HepG2 (cell line): Measurements from ENCODE around the gene BTBD19. TPM values are rescaled to one million over a fixed set of nuclear protein-coding genes. Genes with fewer than 3 reads are reported as not detected.

ENCODE experiments used
- ADNP ChIP-seq: sonication (generic); formaldehyde crosslinking; IDR thresholded peaks from 2 replicates; pipeline ENCODE4 v1.4.0; 2020; ENCODE audit warnings: missing genetic modification reagents
- CERS6 ChIP-seq: sonication (generic); formaldehyde crosslinking; IDR thresholded peaks from 2 replicates; pipeline ENCODE4 v1.5.0; 2020; ENCODE audit warnings: missing genetic modification reagents
- GTF2F1 ChIP-seq: fragments of 150-350 bp; IDR thresholded peaks from 2 replicates; pipeline ENCODE4 v1.6.1; 2014; ENCODE audit warnings: low read length
- HHEX ChIP-seq: IDR thresholded peaks from 2 replicates; pipeline ENCODE4 v1.6.1; 2016; ENCODE audit warnings: control low read depth
- HINFP ChIP-seq: sonication (generic); formaldehyde crosslinking; IDR thresholded peaks from 2 replicates; pipeline ENCODE4 v1.4.0; 2020; ENCODE audit warnings: low read depth, mild to moderate bottlenecking, missing genetic modification reagents
- HNF1A ChIP-seq, 2 experiments: sonication (generic) in 1 of 2; formaldehyde crosslinking in 1 of 2; IDR thresholded peaks; 2 replicates each; pipeline versions ENCODE4 v1.4.0 to v1.6.1; 2016 to 2020; ENCODE audit warnings: borderline replicate concordance in 1 of 2, low read depth in 1 of 2, mild to moderate bottlenecking in 1 of 2, missing genetic modification reagents in 1 of 2
- KDM1A ChIP-seq: IDR thresholded peaks from 2 replicates; pipeline ENCODE4 v1.6.1; 2016; ENCODE audit warnings: missing compliant biosample characterization
- MAX ChIP-seq: IDR thresholded peaks from 2 replicates; pipeline ENCODE4 v1.6.1; 2012; ENCODE audit warnings: inconsistent platforms
- POLR2AphosphoS5 ChIP-seq: IDR thresholded peaks from 2 replicates; pipeline ENCODE4 v1.6.1; 2012; ENCODE audit warnings: low read depth, low read length
- SOX13 ChIP-seq, 3 experiments: fragments of 450-650 bp in 1 of 3; sonication (generic) in 1 of 3; formaldehyde crosslinking in 1 of 3; IDR thresholded peaks in 2 of 3; conservative IDR thresholded peaks in 1 of 3; 2 replicates each; pipeline versions ENCODE4 v1.5.0 to v1.6.1; 2016 to 2020; ENCODE audit warnings: antibody characterized with exemption in 1 of 3, mild to moderate bottlenecking in 1 of 3, missing compliant biosample characterization in 1 of 3, missing genetic modification reagents in 1 of 3, moderate library complexity in 1 of 3
- ZFP82 ChIP-seq: sonication (generic); formaldehyde crosslinking; IDR thresholded peaks from 2 replicates; pipeline ENCODE4 v1.5.1; 2020; ENCODE audit warnings: mild to moderate bottlenecking, missing genetic modification reagents, borderline replicate concordance
- ZNF318 ChIP-seq: sonication (generic); formaldehyde crosslinking; IDR thresholded peaks from 2 replicates; pipeline ENCODE4 v1.4.0; 2020; ENCODE audit warnings: mild to moderate bottlenecking, missing genetic modification reagents
- polyA plus RNA-seq, 8 experiments: library from polyadenylated mRNA; depleted of rRNA in 3 of 8; stranded (reverse) in 7 of 8; unstranded in 1 of 8; fragments of >200 nt; fragmentation: Illumina TruSeq in 4 of 8; extraction: Trizol in 4 of 8; gene quantifications; 2 replicates each; pipeline versions ENCODE4 v1.2.1 to v1.2.3, GENCODE V29; 2011 to 2016; ENCODE audit warnings: low read depth in 4 of 8, missing spikeins in 1 of 8, mixed read lengths in 1 of 8; ENCODE audit not compliant: insufficient read depth in 1 of 8
- total RNA-seq, 5 experiments: library from RNA; depleted of rRNA; stranded (reverse); fragments of >200 nt; fragmentation: Illumina TruSeq; extraction: Trizol; gene quantifications; 2 replicates each; pipeline ENCODE4 v1.2.3, GENCODE V29; 2016; ENCODE audit warnings: low read depth in 1 of 5

BTBD19 gene
- total and polyA plus RNA-seq, 2 of the 13 experiments (the other 11 are each of a cell fraction or from before 2014, with no cell fraction given) = 2.7 to 6.7 TPM

GRCh38 chr1:44819608-44820327 is 11.4 kb downstream of the BTBD19 start (continued):
- TF ChIP-seq HNF1A (IDR thresholded peaks at IDR 0.05; ENCODE audit: low read depth) (peak; percentile 25; the same call in 1 of the 2 replicates), HNF1A (CRISPR knock-in tag; IDR thresholded peaks at IDR 0.05; ENCODE audit: borderline replicate concordance) (peak; percentile 79; the same call in 1 of the 2 replicates), KDM1A (CRISPR knock-in tag) (no peak), POLR2AphosphoS5 (peak; percentile 100), ADNP (no peak), CERS6 (CRISPR knock-in tag) (no peak), SOX13 (IDR thresholded peaks at IDR 0.05) (peak; percentile 81; the same call in 1 of the 2 replicates), SOX13 (CRISPR knock-in tag; conservative IDR thresholded peaks at IDR 0.05 in 1 of 2, IDR thresholded peaks at IDR 0.05 in 1 of 2) (no peak; a peak in 1 of 4 replicates), HINFP (CRISPR knock-in tag) (0 out of 2 replicates have a peak, but pooled peaks have one; percentile 17), MAX (peak; percentile 28; the same call in 1 of the 2 replicates), ZNF318 (CRISPR knock-in tag) (no peak; the same call in 1 of the 2 replicates), GTF2F1 (peak; percentile 99), HHEX (CRISPR knock-in tag) (no peak), ZFP82 (CRISPR knock-in tag) (no peak)
